NCI-H1694 (cell line): ENCODE data around the gene RAET1E.
"Not testable (repeated sequence)": the region's sequence is repeated elsewhere in the genome, so short reads cannot be mapped to it uniquely, and the experiment has no call there.

ENCODE experiments used
- DNase-seq: peaks from one replicate; lab custom pipeline; 2025; lab: John Stamatoyannopoulos, UW

RAET1E gene

DNA sequence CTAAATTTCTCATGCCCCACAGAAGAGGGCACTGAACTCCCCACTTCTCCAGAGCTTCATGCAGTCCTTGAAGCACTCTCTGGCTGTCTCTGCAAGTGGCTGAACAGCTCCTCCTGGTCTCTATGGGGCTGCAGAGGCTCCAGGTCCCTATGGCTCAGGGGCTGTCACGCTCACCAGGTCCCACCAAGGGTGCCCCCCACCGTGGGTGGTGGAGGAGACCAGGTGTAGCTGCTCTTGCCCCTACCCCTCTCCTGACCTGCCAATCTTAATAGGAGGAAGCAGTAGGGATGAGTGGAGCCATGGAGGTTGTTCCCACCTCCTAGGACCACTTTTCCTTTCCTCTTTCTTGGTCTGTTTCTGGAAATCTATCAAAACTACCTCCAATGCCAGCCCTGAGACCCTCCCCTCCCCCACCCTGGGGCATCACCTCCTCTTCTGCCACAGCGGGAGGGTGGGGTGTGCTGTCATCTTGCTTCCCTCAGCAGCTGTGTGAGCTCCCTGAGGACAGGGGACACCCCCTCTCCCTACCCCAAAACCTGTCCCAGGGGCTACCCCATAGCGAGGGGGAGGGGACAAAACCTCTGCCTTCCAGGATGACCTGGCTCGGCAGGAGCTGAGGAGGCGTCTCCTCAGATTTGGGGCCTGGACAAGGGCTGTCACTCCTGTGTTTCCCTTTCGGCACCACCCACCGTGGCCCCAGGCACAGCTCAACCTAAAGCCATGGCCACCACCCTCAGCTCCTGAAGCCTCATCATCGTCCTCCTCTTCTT lies 12.0 kb upstream of the RAET1E start:
- no peak for DNase-seq

- DNase-seq, result not testable (repeated sequence)
Observed at GRCh38 chr6:149908480-149908879, 10.6 kb upstream of the RAET1E start.

DNA sequence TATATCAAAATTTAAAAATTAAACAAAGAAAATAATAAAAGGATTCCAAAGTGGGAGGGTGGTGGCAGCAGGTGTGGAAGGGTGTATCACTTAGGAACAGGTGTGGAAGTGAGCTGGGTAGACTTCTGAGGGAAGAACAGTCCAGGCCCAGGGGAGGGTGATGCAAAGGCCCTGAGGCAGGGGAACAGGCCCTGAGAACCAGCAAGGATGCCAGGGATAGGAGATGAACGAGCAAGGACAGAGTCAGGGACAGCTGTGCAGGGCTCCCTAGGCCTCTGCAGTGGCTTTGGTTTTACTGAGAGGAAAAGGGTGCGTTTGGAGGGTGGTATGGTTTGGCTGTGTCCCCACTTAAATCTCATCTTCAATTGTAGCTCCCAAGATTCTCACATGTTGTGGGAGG lies 9.4 kb upstream of the RAET1E start:
- no peak for DNase-seq

- DNase-seq, result no peak
Observed at GRCh38 chr6:149906405-149906804, 8.5 kb upstream of the RAET1E start.

DNA sequence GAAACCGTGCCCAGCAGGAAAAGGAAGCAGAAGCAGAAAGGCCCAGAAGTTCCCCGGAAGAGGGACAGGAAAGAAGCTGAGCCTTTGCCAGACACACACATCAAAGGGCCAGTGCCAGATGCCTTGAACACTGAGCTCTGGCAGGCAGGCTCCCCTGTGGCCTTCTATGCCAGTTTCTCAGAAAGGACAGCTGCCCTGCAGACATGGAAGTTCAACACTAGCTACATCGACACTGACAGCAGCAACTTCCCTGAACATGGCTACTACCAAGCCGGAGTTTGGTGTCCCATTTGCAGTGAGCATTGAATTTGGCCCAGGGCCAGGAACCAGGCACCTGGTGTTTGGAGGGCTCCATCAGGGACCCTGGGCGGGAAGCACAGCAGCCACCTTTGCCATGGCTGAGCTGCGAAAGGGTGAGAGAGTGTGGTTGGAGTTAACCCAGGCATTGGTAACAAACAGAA lies 8.0 kb upstream of the RAET1E start:
- no peak for DNase-seq

- no peak for DNase-seq
Observed at GRCh38 chr6:149905371-149905910, 7.5 kb upstream of the RAET1E start.

- no peak for DNase-seq
Observed at GRCh38 chr6:149904661-149905370, 6.9 kb upstream of the RAET1E start.

- no peak for DNase-seq
Observed at GRCh38 chr6:149903938-149904611, 6.2 kb upstream of the RAET1E start.

DNA sequence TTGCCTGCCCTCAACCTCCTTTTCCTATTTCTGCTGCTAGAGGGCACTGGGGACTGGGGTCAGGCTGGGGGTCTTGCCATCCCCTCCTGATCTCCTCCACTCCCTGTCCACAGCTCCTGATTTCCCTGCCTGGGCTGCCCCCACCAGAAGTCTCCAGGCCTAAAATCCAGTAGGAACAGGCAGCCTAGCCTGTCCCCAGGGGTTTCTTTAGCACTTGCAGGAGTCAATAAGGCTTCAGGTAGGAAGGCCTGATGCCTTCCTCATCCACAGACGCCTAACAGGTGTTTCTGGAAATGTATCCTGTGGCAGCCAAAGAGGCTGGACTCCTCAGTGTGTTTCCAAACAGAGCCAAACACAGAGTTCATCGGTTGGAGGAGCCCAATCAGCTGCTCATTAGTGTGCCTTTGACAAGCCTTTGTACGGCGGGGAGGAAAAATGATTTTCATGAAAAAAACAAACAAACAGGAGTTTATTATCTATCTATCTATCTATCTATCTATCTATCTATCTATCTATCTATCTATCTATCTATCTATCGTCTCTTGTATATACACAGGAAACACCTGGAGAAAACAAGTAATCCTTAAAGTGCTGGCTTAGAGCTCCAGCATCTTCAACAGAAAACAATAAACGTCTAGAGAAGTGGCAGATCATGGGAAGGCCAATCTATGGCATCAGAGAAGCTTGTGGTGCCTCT lies 3.7 kb upstream of the RAET1E start:
- no peak for DNase-seq

- no peak for DNase-seq
Observed at GRCh38 chr6:149900620-149901443, 2.9 kb upstream of the RAET1E start.

GRCh38 chr6:149899926-149900619 lies 2.2 kb upstream of the RAET1E start:
- DNase-seq, result no peak

DNA sequence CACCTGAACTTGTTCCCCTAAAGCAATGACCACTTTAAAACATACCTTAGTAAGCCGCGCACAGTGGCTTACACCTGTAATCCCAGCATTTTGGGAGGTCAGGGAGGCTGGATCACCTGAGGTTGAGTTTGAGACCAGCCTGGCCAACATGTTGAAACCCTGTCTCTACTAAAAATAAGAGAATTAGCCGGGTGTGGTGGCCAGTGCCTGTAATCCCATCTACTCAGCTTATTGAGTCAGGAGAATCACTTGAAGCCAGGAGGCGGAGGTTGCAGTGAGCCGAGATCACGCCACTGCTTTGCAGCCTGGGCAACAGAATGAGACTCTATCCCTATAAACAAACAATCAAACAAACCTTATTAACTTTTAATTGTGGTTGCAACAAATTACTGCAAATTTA lies 1.6 kb upstream of the RAET1E start:
- DNase-seq, result no peak

GRCh38 chr6:149898966-149899365 lies 1.1 kb upstream of the RAET1E start:
- no peak for DNase-seq

DNA sequence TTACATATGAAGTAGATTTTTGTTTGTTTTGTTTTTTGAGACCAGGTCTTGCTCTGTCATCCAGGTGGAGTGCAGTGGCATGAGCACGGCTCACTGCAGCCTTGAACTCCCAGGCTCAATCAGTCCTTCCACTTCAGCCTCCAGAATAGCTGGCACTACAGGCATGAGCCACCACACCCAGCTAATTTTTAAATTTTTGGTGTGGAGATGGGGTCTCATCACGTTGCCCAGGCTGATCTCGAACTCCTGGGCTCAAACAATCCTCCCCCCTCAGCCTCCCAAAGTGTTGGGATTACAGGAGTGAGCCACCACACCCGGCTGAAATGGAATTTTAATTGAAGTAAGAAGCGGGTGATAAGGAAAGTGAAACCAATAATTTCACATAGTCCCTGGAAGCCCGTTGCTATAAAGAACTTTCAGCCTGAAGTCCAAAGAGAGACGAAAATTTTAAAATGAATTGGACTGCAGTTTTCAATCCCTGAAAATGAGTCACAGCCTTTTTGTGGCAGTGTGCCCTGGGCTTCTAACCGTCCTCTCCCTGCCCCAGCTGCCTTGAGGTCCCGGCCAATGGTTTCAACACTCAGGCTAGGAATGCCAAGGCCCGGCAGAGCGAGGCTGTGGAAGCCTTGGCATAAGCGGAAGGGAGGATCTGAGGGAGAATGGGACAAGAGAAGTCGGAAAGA lies 757 bp downstream of the RAET1E start:
- no peak for DNase-seq

GRCh38 chr6:149896491-149896890 lies 1.4 kb downstream of the RAET1E start:
- no peak for DNase-seq

DNA sequence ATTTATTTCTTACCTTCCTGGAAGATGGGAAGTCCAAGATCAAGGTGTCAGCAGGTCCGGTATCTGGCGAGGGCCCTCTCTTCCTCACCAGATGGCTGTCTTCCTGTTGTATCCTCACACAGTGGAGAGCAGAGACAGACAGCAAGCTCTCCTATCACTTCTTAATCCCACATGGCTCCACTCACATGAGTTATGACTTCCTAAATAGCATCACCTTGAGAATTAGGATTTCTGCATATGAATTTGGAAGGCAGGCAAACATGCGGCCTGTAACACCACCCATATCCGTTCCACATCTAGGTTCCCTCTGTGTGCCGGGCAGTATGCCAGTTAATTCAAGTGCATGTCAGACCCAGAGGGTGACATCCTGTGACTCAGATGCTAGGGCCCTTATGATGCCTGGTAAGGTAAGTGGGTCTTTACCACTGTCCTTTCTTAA lies 2.1 kb downstream of the RAET1E start:
- no peak for DNase-seq

DNA sequence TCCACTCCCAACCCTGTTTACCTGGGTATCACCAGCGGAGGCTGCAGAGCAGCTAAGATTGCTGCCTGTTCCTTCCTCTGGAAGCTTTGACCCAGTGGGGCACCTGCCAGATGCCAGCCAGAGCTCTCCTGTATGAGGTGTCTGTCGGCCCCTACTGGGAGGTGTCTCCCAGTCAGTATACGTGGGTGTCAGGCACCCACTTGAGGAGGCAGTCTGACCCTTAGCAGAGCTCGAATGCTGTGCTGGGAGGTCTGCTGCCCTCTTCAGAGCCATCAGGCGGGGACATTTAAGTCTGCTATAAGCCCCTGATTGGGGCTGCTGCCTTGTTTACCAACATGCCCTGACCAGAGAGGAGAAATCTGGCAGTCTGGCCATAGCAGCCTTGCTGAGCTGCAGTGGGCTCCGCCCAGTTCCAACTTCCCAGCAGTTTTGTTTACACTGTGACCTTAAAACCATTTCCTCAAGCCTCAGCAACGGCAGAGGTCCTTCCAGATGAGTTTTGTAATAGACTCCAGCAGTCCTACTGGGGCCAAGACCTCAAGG lies 2.8 kb downstream of the RAET1E start:
- DNase-seq, result no peak

- DNase-seq, result not testable (repeated sequence)
Observed at GRCh38 chr6:149891864-149892263, 6.0 kb downstream of the RAET1E start.

DNA sequence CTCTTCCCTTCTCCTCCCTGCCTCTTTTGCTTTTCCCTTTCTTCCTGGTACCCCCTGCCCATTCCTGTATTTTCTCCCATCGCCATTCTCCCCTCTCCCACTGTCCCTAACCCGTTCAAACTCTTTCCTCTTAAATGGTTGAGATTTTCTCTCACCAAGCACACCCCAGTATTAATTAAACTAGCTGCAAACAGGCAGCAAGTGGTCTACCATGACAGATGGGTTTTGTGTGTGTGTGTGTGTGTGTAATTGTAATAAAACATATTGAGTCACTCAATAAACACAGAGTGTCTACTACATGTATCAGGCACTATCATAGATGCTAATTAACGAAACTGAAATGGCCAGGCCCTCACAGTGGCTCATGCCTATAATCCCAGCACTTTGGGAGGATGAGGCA lies 6.7 kb downstream of the RAET1E start:
- DNase-seq, result no peak

GRCh38 chr6:149890629-149891045 lies 7.3 kb downstream of the RAET1E start:
- DNase-seq, result no peak
